Esophagus muscularis mucosa (tissue), 3 donors: Measurements from ENCODE around the gene MIGA1.

Experiments used
- POLR2A ChIP-seq: fragments of 450-650 bp; IDR thresholded peaks from one replicate; pipeline ENCODE4 v1.6.1; 2017; ENCODE audit warnings: antibody characterized with exemption, moderate library complexity, mild to moderate bottlenecking, low read depth
- TF ChIP-seq, protein P1 (sequence below), 3 experiments: fragments of 200-600 bp in 2 of 3; fragments of 450-650 bp in 1 of 3; sonication (generic) in 2 of 3; IDR thresholded peaks; one replicate each; pipeline ENCODE4 v1.5.1; 2017 to 2019; ENCODE audit warnings: antibody characterized with exemption in 3 of 3, mild to moderate bottlenecking in 2 of 3, moderate library complexity in 1 of 3

DNA sequence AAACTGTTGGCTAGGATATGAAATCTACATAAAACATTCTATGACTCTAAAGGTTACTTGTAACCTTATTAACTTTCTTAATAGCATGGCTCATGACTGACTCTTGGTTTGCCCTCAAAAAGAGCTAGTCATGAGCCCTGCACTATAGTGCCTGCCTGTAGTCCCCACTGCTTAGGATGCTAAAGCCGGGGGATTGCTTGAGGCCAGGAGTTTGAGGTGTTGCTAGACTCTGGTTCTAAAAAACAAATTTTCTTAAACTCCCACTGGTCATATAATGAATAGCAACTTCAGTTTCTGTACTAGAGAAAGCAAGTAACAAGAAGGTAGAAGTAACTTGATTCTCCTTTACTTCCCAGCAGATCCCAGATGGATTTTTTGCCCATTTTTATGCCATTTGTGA lies 93.2 kb downstream of the MIGA1 start:
- TF ChIP-seq, protein P1, sequence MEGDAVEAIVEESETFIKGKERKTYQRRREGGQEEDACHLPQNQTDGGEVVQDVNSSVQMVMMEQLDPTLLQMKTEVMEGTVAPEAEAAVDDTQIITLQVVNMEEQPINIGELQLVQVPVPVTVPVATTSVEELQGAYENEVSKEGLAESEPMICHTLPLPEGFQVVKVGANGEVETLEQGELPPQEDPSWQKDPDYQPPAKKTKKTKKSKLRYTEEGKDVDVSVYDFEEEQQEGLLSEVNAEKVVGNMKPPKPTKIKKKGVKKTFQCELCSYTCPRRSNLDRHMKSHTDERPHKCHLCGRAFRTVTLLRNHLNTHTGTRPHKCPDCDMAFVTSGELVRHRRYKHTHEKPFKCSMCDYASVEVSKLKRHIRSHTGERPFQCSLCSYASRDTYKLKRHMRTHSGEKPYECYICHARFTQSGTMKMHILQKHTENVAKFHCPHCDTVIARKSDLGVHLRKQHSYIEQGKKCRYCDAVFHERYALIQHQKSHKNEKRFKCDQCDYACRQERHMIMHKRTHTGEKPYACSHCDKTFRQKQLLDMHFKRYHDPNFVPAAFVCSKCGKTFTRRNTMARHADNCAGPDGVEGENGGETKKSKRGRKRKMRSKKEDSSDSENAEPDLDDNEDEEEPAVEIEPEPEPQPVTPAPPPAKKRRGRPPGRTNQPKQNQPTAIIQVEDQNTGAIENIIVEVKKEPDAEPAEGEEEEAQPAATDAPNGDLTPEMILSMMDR (IDR thresholded peaks at IDR 0.05): no peak
- no peak for TF ChIP-seq POLR2A
